Upper lobe of left lung (tissue), 4 donors: Measurements from ENCODE around the gene SPATA13.

Experiments used
- CTCF ChIP-seq, 6 experiments: fragments of 450-650 bp in 4 of 6; fragments of 200-600 bp in 2 of 6; sonication (generic) in 2 of 6; IDR thresholded peaks; one replicate each; pipeline ENCODE4 v1.5.1; 2016 to 2019; ENCODE audit warnings: antibody characterized with exemption in 6 of 6
- EP300 ChIP-seq, 4 donors: sonication (generic); formaldehyde crosslinking; IDR thresholded peaks; one replicate each; pipeline ENCODE4 v1.5.1; 2017; ENCODE audit warnings: antibody characterized with exemption in 4 of 4, control low read depth in 2 of 4
- POLR2A ChIP-seq, 4 donors: fragments of 450-650 bp; IDR thresholded peaks; one replicate each; pipeline ENCODE4 v1.5.1; 2016 to 2017; ENCODE audit warnings: antibody characterized with exemption in 4 of 4, mild to moderate bottlenecking in 2 of 4

GRCh38 chr13:24220086-24220703 lies 59.7 kb downstream of the SPATA13 start:
- TF ChIP-seq CTCF (IDR thresholded peaks at IDR 0.05) (peak; percentile 63 to 89 (median 84)), EP300 (IDR thresholded peaks at IDR 0.05) (no peak), POLR2A (IDR thresholded peaks at IDR 0.05) (no peak)
